HEK293 (cell line): ENCODE measurements around the gene RAPGEF5.

Experiments used
- GLI2 ChIP-seq: fragments of 450-650 bp; formaldehyde crosslinking; IDR thresholded peaks from 2 replicates; pipeline ENCODE4; 2017; ENCODE audit warnings: missing biosample characterization, missing genetic modification characterization, low read depth, borderline replicate concordance
- INSM2 ChIP-seq: fragments of 450-650 bp; formaldehyde crosslinking; IDR thresholded peaks from 2 replicates; pipeline ENCODE4 v1.5.1; 2016; ENCODE audit warnings: missing biosample characterization, missing genetic modification characterization
- PRDM4 ChIP-seq: fragments of 450-650 bp; formaldehyde crosslinking; IDR thresholded peaks from 2 replicates; pipeline ENCODE4 v1.5.1; 2017; ENCODE audit warnings: missing biosample characterization, missing genetic modification characterization
- REPIN1 ChIP-seq: fragments of 450-650 bp; formaldehyde crosslinking; IDR thresholded peaks from 2 replicates; pipeline ENCODE4 v1.5.1; 2017; ENCODE audit warnings: missing biosample characterization, missing genetic modification characterization, low read depth
- TCF7L2 ChIP-seq: IDR thresholded peaks from 2 replicates; pipeline ENCODE4 v1.6.1; 2011; ENCODE audit warnings: low read depth, mild to moderate bottlenecking, inconsistent platforms, low read length, moderate library complexity, borderline replicate concordance
- TRIM28 ChIP-seq: IDR thresholded peaks from 2 replicates; pipeline ENCODE4 v1.6.1; 2011; ENCODE audit warnings: low read length, control low read depth, borderline replicate concordance
- ZNF140 ChIP-seq: fragments of 450-650 bp; formaldehyde crosslinking; IDR thresholded peaks from 2 replicates; pipeline ENCODE4 v1.5.1; 2016; ENCODE audit warnings: missing biosample characterization, missing genetic modification characterization
- ZNF214 ChIP-seq: fragments of 450-650 bp; formaldehyde crosslinking; IDR thresholded peaks from 2 replicates; pipeline ENCODE4 v1.5.1; 2017; ENCODE audit warnings: missing biosample characterization, mild to moderate bottlenecking, missing genetic modification characterization, borderline replicate concordance
- ZNF223 ChIP-seq: fragments of 450-650 bp; formaldehyde crosslinking; IDR thresholded peaks from 2 replicates; pipeline ENCODE4 v1.5.1; 2016; ENCODE audit warnings: missing biosample characterization, missing genetic modification characterization
- ZNF23 ChIP-seq: fragments of 450-650 bp; formaldehyde crosslinking; IDR thresholded peaks from 2 replicates; pipeline ENCODE4 v1.5.1; 2016; ENCODE audit warnings: missing biosample characterization, missing genetic modification characterization, borderline replicate concordance
- ZNF248 ChIP-seq: fragments of 450-650 bp; formaldehyde crosslinking; IDR thresholded peaks from 2 replicates; pipeline ENCODE4 v1.5.1; 2017; ENCODE audit warnings: missing biosample characterization, missing genetic modification characterization
- ZNF311 ChIP-seq: fragments of 450-650 bp; formaldehyde crosslinking; IDR thresholded peaks from 2 replicates; pipeline ENCODE4 v1.5.1; 2017; ENCODE audit warnings: missing biosample characterization, missing genetic modification characterization, borderline replicate concordance
- ZNF335 ChIP-seq: fragments of 450-650 bp; formaldehyde crosslinking; conservative IDR thresholded peaks from 2 replicates; pipeline ENCODE4 v1.5.1; 2016; ENCODE audit warnings: missing biosample characterization, missing genetic modification characterization
- ZNF341 ChIP-seq: fragments of 450-650 bp; formaldehyde crosslinking; IDR thresholded peaks from 2 replicates; pipeline ENCODE4; 2016; ENCODE audit warnings: low read depth, missing biosample characterization, missing genetic modification characterization
- ZNF354C ChIP-seq: fragments of 450-650 bp; formaldehyde crosslinking; IDR thresholded peaks from 2 replicates; pipeline ENCODE4 v1.5.1; 2016; ENCODE audit warnings: missing biosample characterization, missing genetic modification characterization, low read depth, borderline replicate concordance
- ZNF394 ChIP-seq: fragments of 450-650 bp; formaldehyde crosslinking; IDR thresholded peaks from 2 replicates; pipeline ENCODE4 v1.5.1; 2016; ENCODE audit warnings: missing biosample characterization, missing genetic modification characterization, mild to moderate bottlenecking, moderate library complexity, borderline replicate concordance
- ZNF530 ChIP-seq: fragments of 450-650 bp; formaldehyde crosslinking; IDR thresholded peaks from 2 replicates; pipeline ENCODE4 v1.5.1; 2016; ENCODE audit warnings: low read depth, missing biosample characterization, missing genetic modification characterization
- ZNF555 ChIP-seq: fragments of 450-650 bp; formaldehyde crosslinking; conservative IDR thresholded peaks from 2 replicates; pipeline ENCODE4 v1.5.1; 2017; ENCODE audit warnings: missing biosample characterization, mild to moderate bottlenecking, missing genetic modification characterization, inconsistent platforms
- ZNF580 ChIP-seq: fragments of 450-650 bp; formaldehyde crosslinking; IDR thresholded peaks from 2 replicates; pipeline ENCODE4 v1.5.1; 2016; ENCODE audit warnings: missing biosample characterization, missing genetic modification characterization
- ZNF596 ChIP-seq: fragments of 450-650 bp; IDR thresholded peaks from 2 replicates; pipeline ENCODE4 v1.5.0; 2018; ENCODE audit warnings: missing biosample characterization, mild to moderate bottlenecking, missing genetic modification characterization, moderate library complexity
- ZNF610 ChIP-seq: fragments of 450-650 bp; formaldehyde crosslinking; IDR thresholded peaks from 2 replicates; pipeline ENCODE4 v1.5.1; 2016; ENCODE audit warnings: missing biosample characterization, missing genetic modification characterization, borderline replicate concordance
- ZNF621 ChIP-seq: fragments of 450-650 bp; formaldehyde crosslinking; IDR thresholded peaks from 2 replicates; pipeline ENCODE4 v1.5.1; 2017; ENCODE audit warnings: missing biosample characterization, missing genetic modification characterization
- ZNF670 ChIP-seq: fragments of 450-650 bp; formaldehyde crosslinking; IDR thresholded peaks from 2 replicates; pipeline ENCODE4 v1.5.1; 2016; ENCODE audit warnings: missing biosample characterization, missing genetic modification characterization, low read depth
- ZNF692 ChIP-seq: fragments of 450-650 bp; formaldehyde crosslinking; IDR thresholded peaks from 2 replicates; pipeline ENCODE4 v1.5.1; 2016; ENCODE audit warnings: missing biosample characterization, missing genetic modification characterization
- TF ChIP-seq, protein P1 (sequence below): fragments of 450-650 bp; formaldehyde crosslinking; IDR thresholded peaks from 2 replicates; pipeline ENCODE4 v1.5.1; 2016; ENCODE audit warnings: missing biosample characterization, missing genetic modification characterization
- TF ChIP-seq, protein P2 (sequence below): fragments of 450-650 bp; formaldehyde crosslinking; IDR thresholded peaks from 2 replicates; pipeline ENCODE4 v1.5.1; 2016; ENCODE audit warnings: missing biosample characterization, missing genetic modification characterization
- TF ChIP-seq, protein P3 (sequence below): fragments of 450-650 bp; formaldehyde crosslinking; IDR thresholded peaks from 2 replicates; pipeline ENCODE4 v1.5.1; 2016; ENCODE audit warnings: missing biosample characterization, missing genetic modification characterization
- TF ChIP-seq, protein P4 (sequence below): fragments of 450-650 bp; formaldehyde crosslinking; IDR thresholded peaks from 2 replicates; pipeline ENCODE4 v1.5.1; 2016; ENCODE audit warnings: missing biosample characterization, missing genetic modification characterization

The RAPGEF5 gene

DNA sequence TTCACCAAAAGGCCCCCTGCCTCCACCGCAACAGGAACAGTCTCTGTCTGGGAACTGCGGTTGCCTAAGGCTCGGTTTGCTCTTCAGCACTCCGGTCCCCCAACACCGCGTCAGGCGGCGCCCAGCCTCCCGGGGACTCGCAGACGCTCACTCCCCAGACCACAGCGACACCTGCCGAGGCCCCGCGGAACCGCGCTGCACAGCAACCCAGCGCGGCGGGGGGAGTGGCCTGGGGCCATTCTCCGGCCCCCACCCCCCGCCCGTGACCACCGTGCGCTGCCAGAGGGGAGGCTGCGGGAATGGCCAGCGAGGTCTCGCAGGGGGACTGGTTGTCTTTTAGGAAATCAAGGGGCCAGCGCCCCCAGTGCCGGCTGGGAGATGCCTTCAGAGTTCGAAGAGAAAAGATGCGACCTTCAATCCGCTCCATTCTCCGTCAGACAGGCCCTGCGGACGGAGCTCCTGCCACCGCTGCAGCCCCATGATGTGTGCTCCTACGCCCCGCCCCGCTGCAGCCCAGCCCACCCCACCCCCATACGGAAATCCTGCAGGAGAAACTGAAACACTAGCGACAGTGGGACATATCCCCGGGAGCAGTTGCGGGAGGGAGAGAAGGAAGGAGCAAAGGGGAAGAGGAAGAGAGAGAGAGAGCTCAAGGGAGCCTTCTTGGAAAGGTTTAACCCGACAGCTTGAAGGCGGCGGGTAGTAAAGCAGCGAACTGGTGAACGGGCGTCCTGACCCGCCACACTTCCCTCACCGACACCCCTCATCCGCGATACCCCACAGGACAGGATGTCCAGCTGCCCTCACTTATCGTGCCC, 273.9 kb downstream of the RAPGEF5 start (continued):
- TF ChIP-seq ZNF580 (no peak), ZNF140 (tag by site-specific recombination) (no peak), PRDM4 (peak; percentile 38; the same call in 1 of the 2 replicates), INSM2 (no peak), ZNF23 (no peak), ZNF248 (tag by site-specific recombination) (no peak), TCF7L2 (no peak), ZNF223 (no peak), ZNF670 (tag by site-specific recombination) (no peak), ZNF341 (tag by site-specific recombination) (peak; percentile 99), ZNF692 (tag by site-specific recombination) (no peak; the same call in 1 of the 2 replicates), ZNF335 (peak; percentile 97), ZNF354C (tag by site-specific recombination) (no peak), ZNF311 (tag by site-specific recombination) (no peak), REPIN1 (tag by site-specific recombination) (no peak), ZNF555 (tag by site-specific recombination) (no peak), ZNF530 (tag by site-specific recombination) (no peak), TRIM28 (no peak), ZNF621 (tag by site-specific recombination) (no peak), ZNF394 (0 out of 2 replicates have a peak, but pooled peaks have one; percentile 17), ZNF610 (tag by site-specific recombination) (0 out of 2 replicates have a peak, but pooled peaks have one; percentile 47), GLI2 (no peak), ZNF596 (tag by site-specific recombination) (no peak), ZNF214 (tag by site-specific recombination) (no peak)
- TF ChIP-seq, protein P1, sequence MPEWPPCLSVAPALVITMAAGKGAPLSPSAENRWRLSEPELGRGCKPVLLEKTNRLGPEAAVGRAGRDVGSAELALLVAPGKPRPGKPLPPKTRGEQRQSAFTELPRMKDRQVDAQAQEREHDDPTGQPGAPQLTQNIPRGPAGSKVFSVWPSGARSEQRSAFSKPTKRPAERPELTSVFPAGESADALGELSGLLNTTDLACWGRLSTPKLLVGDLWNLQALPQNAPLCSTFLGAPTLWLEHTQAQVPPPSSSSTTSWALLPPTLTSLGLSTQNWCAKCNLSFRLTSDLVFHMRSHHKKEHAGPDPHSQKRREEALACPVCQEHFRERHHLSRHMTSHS (tag by site-specific recombination) = no peak
- TF ChIP-seq, protein P2, sequence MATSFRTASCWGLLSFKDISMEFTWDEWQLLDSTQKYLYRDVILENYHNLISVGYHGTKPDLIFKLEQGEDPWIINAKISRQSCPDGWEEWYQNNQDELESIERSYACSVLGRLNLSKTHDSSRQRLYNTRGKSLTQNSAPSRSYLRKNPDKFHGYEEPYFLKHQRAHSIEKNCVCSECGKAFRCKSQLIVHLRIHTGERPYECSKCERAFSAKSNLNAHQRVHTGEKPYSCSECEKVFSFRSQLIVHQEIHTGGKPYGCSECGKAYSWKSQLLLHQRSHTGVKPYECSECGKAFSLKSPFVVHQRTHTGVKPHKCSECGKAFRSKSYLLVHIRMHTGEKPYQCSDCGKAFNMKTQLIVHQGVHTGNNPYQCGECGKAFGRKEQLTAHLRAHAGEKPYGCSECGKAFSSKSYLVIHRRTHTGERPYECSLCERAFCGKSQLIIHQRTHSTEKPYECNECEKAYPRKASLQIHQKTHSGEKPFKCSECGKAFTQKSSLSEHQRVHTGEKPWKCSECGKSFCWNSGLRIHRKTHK = no peak
- TF ChIP-seq, protein P3, sequence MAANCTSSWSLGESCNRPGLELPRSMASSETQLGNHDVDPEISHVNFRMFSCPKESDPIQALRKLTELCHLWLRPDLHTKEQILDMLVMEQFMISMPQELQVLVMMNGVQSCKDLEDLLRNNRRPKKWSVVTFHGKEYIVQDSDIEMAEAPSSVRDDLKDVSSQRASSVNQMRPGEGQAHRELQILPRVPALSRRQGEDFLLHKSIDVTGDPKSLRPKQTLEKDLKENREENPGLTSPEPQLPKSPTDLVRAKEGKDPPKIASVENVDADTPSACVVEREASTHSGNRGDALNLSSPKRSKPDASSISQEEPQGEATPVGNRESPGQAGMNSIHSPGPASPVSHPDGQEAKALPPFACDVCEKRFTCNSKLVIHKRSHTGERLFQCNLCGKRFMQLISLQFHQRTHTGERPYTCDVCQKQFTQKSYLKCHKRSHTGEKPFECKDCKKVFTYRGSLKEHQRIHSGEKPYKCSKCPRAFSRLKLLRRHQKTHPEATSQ (tag by site-specific recombination) = no peak
- TF ChIP-seq, protein P4, sequence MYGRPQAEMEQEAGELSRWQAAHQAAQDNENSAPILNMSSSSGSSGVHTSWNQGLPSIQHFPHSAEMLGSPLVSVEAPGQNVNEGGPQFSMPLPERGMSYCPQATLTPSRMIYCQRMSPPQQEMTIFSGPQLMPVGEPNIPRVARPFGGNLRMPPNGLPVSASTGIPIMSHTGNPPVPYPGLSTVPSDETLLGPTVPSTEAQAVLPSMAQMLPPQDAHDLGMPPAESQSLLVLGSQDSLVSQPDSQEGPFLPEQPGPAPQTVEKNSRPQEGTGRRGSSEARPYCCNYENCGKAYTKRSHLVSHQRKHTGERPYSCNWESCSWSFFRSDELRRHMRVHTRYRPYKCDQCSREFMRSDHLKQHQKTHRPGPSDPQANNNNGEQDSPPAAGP (tag by site-specific recombination) = peak; percentile 61; the same call in 1 of the 2 replicates
